ENCODE results near the gene CCT2.

CCT2 gene

GRCh38 chr12:69550569-69551350 lies 34.5 kb upstream of the CCT2 start:
- Histone ChIP-seq H3K9ac (ENCODE audit: low read depth, low read length, poor library complexity, severe bottlenecking) (no peak overlapping the region), H3K79me2 (ENCODE audit: insufficient read depth, low read length) (no peaks in the 10 kb centered on the region), H2AFZ (ENCODE audit: low read length) (no peak overlapping the region), H3K9me3 (ENCODE audit: insufficient read depth, low read depth, low read length) (no peaks in the 10 kb centered on the region), H3K36me3 (ENCODE audit: insufficient read depth, low read length) (no peaks in the 10 kb centered on the region), H3K9me2 (replicated peaks; ENCODE audit: low read depth, low read length) (no peaks in the 10 kb centered on the region), H3K27me3 (ENCODE audit: insufficient read depth, low read length, poor library complexity, severe bottlenecking) (no peaks in the 10 kb centered on the region), H3K4me3 (ENCODE audit: low read length, poor library complexity, severe bottlenecking) (no peak overlapping the region), H4K20me1 (ENCODE audit: insufficient read depth, low read length, poor library complexity, severe bottlenecking) (no peaks in the 10 kb centered on the region), H3K4me1 (ENCODE audit: insufficient read depth, low read length, poor library complexity, severe bottlenecking) (no peaks in the 10 kb centered on the region), H3F3A (ENCODE audit: low read depth) (no peaks in the 10 kb centered on the region), H3K4me2 (ENCODE audit: low read depth, low read length, poor library complexity, severe bottlenecking) (no peak overlapping the region)
- TF ChIP-seq CTCF (conservative IDR thresholded peaks at IDR 0.05; ENCODE audit: low read length), result no peak
- no peak for TF ChIP-seq EZH2phosphoT487 (IDR thresholded peaks at IDR 0.05; ENCODE audit: borderline replicate concordance)

- no peaks in the 10 kb centered on the region for H3K4me1 ChIP-seq (ENCODE audit: insufficient read depth, low read length, poor library complexity, severe bottlenecking)
- no peaks in the 10 kb centered on the region for H3F3A ChIP-seq (ENCODE audit: low read depth)
- no peak overlapping the region for H3K4me2 ChIP-seq (ENCODE audit: low read depth, low read length, poor library complexity, severe bottlenecking)
Measured at GRCh38 chr12:69553628-69554248, 31.5 kb upstream of the CCT2 start.

GRCh38 chr12:69555461-69555860 lies 29.8 kb upstream of the CCT2 start:
- Histone ChIP-seq H3K79me2 (ENCODE audit: insufficient read depth, low read length) (peaks cover 21% of the 10 kb centered on the region), H3K36me3 (ENCODE audit: insufficient read depth, low read length) (no peaks in the 10 kb centered on the region), H3K9me2 (replicated peaks; ENCODE audit: low read depth, low read length) (no peaks in the 10 kb centered on the region), H3K9ac (ENCODE audit: low read depth, low read length, poor library complexity, severe bottlenecking) (no peak overlapping the region), H3K4me2 (ENCODE audit: low read depth, low read length, poor library complexity, severe bottlenecking) (no peak overlapping the region), H3K9me3 (ENCODE audit: insufficient read depth, low read depth, low read length) (no peaks in the 10 kb centered on the region), H3K27me3 (ENCODE audit: insufficient read depth, low read length, poor library complexity, severe bottlenecking) (no peaks in the 10 kb centered on the region), H4K20me1 (ENCODE audit: insufficient read depth, low read length, poor library complexity, severe bottlenecking) (no peaks in the 10 kb centered on the region), H3F3A (ENCODE audit: low read depth) (no peaks in the 10 kb centered on the region), H2AFZ (ENCODE audit: low read length) (no peak overlapping the region), H3K4me1 (ENCODE audit: insufficient read depth, low read length, poor library complexity, severe bottlenecking) (no peaks in the 10 kb centered on the region), H3K4me3 (ENCODE audit: low read length, poor library complexity, severe bottlenecking) (no peak overlapping the region)
- TF ChIP-seq EZH2phosphoT487 (IDR thresholded peaks at IDR 0.05; ENCODE audit: borderline replicate concordance) (no peak), CTCF (conservative IDR thresholded peaks at IDR 0.05; ENCODE audit: low read length) (no peak)

More at GRCh38 chr12:69553628-69554248, 31.5 kb upstream of the CCT2 start:
- Histone ChIP-seq H3K4me3 (ENCODE audit: low read length, poor library complexity, severe bottlenecking) (no peak overlapping the region), H3K27me3 (ENCODE audit: insufficient read depth, low read length, poor library complexity, severe bottlenecking) (no peaks in the 10 kb centered on the region), H3K9ac (ENCODE audit: low read depth, low read length, poor library complexity, severe bottlenecking) (no peak overlapping the region), H3K36me3 (ENCODE audit: insufficient read depth, low read length) (no peaks in the 10 kb centered on the region), H3K79me2 (ENCODE audit: insufficient read depth, low read length) (peaks cover 7% of the 10 kb centered on the region; the same call in 1 of the 2 replicates), H4K20me1 (ENCODE audit: insufficient read depth, low read length, poor library complexity, severe bottlenecking) (no peaks in the 10 kb centered on the region), H2AFZ (ENCODE audit: low read length) (no peak overlapping the region), H3K9me2 (replicated peaks; ENCODE audit: low read depth, low read length) (no peaks in the 10 kb centered on the region), H3K9me3 (ENCODE audit: insufficient read depth, low read depth, low read length) (no peaks in the 10 kb centered on the region)
- no peak for TF ChIP-seq EZH2phosphoT487 (IDR thresholded peaks at IDR 0.05; ENCODE audit: borderline replicate concordance)
- TF ChIP-seq CTCF (conservative IDR thresholded peaks at IDR 0.05; ENCODE audit: low read length), result no peak
